Measurements from ENCODE around the gene SEC24A.
"Not testable (repeated sequence)": the region's sequence is repeated elsewhere in the genome, so short reads cannot be mapped to it uniquely, and the experiment has no call there.

The SEC24A gene

DNA sequence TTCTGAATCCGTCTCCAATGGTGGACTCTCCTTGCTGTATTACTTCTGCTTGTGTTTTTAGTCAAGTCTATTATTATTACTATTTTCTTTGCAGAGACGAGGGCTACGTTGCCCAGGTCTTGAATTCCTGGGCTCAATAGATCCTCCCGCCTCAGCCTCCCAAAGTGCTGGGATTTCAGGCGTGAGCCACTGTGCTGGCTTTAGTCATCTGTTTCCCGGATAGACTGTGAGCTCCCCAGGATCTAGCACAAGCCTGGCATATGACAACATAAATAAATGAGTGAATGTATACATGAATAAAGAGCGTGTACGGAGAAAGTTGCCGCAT, 109.6 kb downstream of the SEC24A start:
- no peak for DNase-seq

DNA sequence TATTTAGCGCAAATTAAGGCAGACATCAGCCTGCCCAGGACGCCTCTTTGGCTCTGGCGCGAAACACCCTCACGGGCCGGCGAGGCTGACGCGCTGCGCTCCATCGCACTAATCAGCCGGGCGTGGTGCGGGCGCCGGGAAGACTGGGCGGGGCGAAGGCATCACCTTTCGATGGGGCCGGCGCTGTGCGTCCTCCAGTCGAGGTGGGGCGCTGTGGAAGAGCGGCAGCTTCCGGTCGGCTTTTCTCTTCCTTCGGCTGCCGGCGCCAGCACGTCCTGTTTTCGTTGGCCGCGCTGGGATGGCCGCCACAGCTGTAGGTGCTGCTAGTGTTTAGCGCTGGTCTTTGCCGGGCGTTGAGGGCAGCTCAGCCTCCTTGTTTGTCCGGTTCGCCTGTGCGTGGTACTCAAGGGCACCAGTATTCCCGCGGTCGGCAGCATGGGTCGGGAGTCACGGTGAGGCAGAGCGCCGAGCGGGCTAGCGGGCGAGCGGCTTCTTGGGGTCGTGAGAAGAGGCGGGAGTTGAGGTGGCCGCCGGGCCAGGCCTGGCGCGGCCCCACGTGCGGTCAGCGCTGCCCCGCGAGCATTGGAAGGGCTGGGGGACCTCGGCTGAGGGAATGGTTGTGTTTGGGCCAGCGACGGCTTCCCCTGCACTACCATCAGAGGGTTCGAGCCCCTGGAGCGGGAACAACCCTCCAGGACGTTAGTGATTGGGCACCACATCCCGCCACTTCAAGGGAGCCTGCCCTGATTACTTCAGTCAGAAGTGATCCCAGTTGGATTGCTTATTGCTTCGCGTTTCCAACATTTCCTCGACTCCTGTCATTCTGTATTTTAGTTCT, 110.1 kb downstream of the SEC24A start, which contains the start of gene DDX46:
Gene DDX46 (plus strand): TSS at position 276 of the 838 bp plus-strand sequence. CDS start 160 bp downstream, at position 436.
- peak; percentile 84 to 90 (median 88) for DNase-seq

GRCh38 chr5:134767528-134768291, 119.1 kb downstream of the SEC24A start:
- not testable (repeated sequence) for DNase-seq

- DNase-seq, result no peak
Measured at GRCh38 chr5:134769206-134769605, 120.6 kb downstream of the SEC24A start.

DNA sequence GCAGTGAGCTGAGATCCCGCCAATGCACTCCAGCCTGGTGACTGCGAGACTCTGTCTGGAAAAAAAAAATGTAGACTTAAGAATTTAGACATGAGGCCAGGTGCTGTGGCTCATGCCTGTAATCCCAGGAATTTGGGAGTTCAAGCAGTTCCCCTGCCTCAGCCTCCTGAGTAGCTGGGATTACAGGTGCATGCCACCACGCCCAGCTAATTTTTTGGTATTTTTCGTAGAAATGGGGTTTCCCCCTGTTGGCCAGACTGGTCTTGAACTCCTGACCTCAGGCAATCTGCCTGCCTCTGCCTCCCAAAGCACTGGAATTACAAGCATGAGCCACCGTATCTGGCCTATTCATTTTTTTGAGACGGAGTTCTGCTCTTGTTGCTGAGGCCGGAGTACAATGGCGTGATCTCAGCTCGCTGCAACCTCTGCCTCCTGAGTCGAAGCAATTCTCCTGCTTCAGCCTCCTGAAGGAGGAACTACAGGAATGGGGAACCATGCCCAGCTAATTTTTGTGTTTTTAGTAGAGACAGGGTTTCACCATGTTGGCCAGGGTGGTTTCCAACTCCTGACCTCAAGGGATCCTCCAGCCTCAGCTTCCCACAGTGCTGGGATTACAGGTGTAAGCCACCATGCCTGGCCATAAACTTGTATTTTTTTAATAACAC, 124.0 kb downstream of the SEC24A start:
- DNase-seq, result no peak

- DNase-seq, result no peak
Measured at GRCh38 chr5:134777366-134777765, 128.8 kb downstream of the SEC24A start.
